Stimulated activated CD8-positive, alpha-beta memory T cell treated with anti-CD3 and anti-CD28 coated beads, Interleukin-15, amount 100 ng/mL, for 1 hour (primary cell): ENCODE results near the gene TCP11L2.
"Not testable (repeated sequence)": the region's sequence is repeated elsewhere in the genome, so short reads cannot be mapped to it uniquely, and the experiment has no call there.

Experiments used
- DNase-seq: peaks from one replicate; pipeline ENCODE4 v3.0.0-alpha.2; 2020; ENCODE audit warnings: low read depth

Gene TCP11L2

GRCh38 chr12:106307181-106307580 lies 4.6 kb downstream of the TCP11L2 start:
- DNase-seq, result no peak

- no peak for DNase-seq
These were observed 5.6 kb downstream of the TCP11L2 start for GRCh38 chr12:106308121-106308520.

GRCh38 chr12:106308611-106309010 lies 6.1 kb downstream of the TCP11L2 start:
- DNase-seq, result no peak

- no peak for DNase-seq
These were observed 7.4 kb downstream of the TCP11L2 start for GRCh38 chr12:106309671-106310505.

- DNase-seq, result no peak
These were observed 8.2 kb downstream of the TCP11L2 start for GRCh38 chr12:106310687-106311086.

GRCh38 chr12:106311139-106311538 lies 8.6 kb downstream of the TCP11L2 start:
- no peak for DNase-seq

- DNase-seq, result not testable (repeated sequence)
These were observed 10.9 kb downstream of the TCP11L2 start for GRCh38 chr12:106313413-106313812.

- DNase-seq, result no peak
These were observed 13.0 kb downstream of the TCP11L2 start for GRCh38 chr12:106315523-106315922.

- DNase-seq, result no peak
These were observed 15.0 kb downstream of the TCP11L2 start for GRCh38 chr12:106317406-106318082.

GRCh38 chr12:106321139-106321850 lies 18.8 kb downstream of the TCP11L2 start:
- DNase-seq, result no peak

GRCh38 chr12:106323537-106323936 lies 21.0 kb downstream of the TCP11L2 start:
- no peak for DNase-seq

- DNase-seq, result no peak
These were observed 24.9 kb downstream of the TCP11L2 start for GRCh38 chr12:106327309-106327869.

GRCh38 chr12:106328735-106329134 lies 26.2 kb downstream of the TCP11L2 start:
- DNase-seq, result no peak

GRCh38 chr12:106329231-106329982 lies 26.9 kb downstream of the TCP11L2 start:
- DNase-seq, result no peak

- DNase-seq, result no peak
These were observed 29.1 kb downstream of the TCP11L2 start for GRCh38 chr12:106331599-106331998.

- DNase-seq, result no peak
These were observed 30.0 kb downstream of the TCP11L2 start for GRCh38 chr12:106332536-106332935.

GRCh38 chr12:106333010-106333409 lies 30.5 kb downstream of the TCP11L2 start:
- no peak for DNase-seq

GRCh38 chr12:106333756-106334155 lies 31.2 kb downstream of the TCP11L2 start:
- DNase-seq, result no peak

- no peak for DNase-seq
These were observed 38.7 kb downstream of the TCP11L2 start for GRCh38 chr12:106341086-106341877.

GRCh38 chr12:106342397-106343213 lies 40.1 kb downstream of the TCP11L2 start:
- no peak for DNase-seq
